ENCODE measurements around the gene UBE2D4.

DNA sequence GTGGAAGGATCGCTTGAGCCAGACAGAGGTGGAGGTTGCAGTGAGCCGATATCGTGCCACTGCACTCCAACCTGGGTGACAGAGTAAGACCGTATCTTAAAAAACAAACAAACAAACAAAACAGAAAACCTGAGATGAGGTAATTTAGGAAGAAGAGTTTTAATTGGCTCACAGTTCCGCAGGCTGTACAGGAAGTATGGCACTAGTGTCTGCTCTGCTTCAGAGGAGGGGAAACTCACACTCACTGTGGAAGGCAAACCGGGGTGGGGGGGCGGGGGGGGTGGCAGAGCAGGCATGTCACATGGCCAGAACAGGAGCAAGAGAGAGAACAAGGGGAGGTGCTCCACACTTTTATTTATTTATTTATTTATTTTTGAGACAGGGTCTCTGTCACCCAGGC is 5.1 kb downstream of the UBE2D4 start:
- TF ChIP-seq, protein P1, sequence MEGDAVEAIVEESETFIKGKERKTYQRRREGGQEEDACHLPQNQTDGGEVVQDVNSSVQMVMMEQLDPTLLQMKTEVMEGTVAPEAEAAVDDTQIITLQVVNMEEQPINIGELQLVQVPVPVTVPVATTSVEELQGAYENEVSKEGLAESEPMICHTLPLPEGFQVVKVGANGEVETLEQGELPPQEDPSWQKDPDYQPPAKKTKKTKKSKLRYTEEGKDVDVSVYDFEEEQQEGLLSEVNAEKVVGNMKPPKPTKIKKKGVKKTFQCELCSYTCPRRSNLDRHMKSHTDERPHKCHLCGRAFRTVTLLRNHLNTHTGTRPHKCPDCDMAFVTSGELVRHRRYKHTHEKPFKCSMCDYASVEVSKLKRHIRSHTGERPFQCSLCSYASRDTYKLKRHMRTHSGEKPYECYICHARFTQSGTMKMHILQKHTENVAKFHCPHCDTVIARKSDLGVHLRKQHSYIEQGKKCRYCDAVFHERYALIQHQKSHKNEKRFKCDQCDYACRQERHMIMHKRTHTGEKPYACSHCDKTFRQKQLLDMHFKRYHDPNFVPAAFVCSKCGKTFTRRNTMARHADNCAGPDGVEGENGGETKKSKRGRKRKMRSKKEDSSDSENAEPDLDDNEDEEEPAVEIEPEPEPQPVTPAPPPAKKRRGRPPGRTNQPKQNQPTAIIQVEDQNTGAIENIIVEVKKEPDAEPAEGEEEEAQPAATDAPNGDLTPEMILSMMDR (IDR thresholded peaks at IDR 0.05), result no peak
- TF ChIP-seq POLR2A (IDR thresholded peaks at IDR 0.05) (no peak), EP300 (IDR thresholded peaks at IDR 0.05; ENCODE audit: low read depth) (no peak), POLR2AphosphoS5 (IDR thresholded peaks at IDR 0.05) (no peak)
